Karpas-422 (cell line): Measurements from ENCODE around the gene VEGFD. TPM values are rescaled to one million over a fixed set of nuclear protein-coding genes. Genes with fewer than 3 reads are reported as not detected.

ENCODE experiments used
- total RNA-seq: library from RNA; depleted of rRNA; stranded (reverse); fragments of >200 nt; shearing (Covaris generic); gene quantifications from 2 replicates; pipeline ENCODE4 v1.2.3, GENCODE V29; 2014; ENCODE audit warnings: low replicate concordance; rRNA removed

VEGFD gene
- total RNA-seq, 1 experiment from 2014 or later = not detected

Other genes with a start within 250 kb of the VEGFD start
- gene ASB9, start 114.3 kb downstream of the VEGFD start, total RNA-seq = not detected in 2 replicates
- not detected in 2 replicates for gene ASB11, start 68.8 kb downstream of the VEGFD start, total RNA-seq
- gene PIGA, start 48.9 kb downstream of the VEGFD start, total RNA-seq = 8.2 and 39.5 TPM in 2 replicates
- 0.72 TPM in 1 of 2 replicates, not detected in the other for gene PIR, start 108.9 kb upstream of the VEGFD start, total RNA-seq
- 8.2 and 11.1 TPM in 2 replicates for gene BMX, start 116.4 kb upstream of the VEGFD start, total RNA-seq
- gene ACE2, start 216.5 kb upstream of the VEGFD start, total RNA-seq = not detected in 2 replicates